ENCODE data around the gene CHST11.

The CHST11 gene

GRCh38 chr12:104662203-104662602 is 205.5 kb downstream of the CHST11 start:
- no peak for DNase-seq

- DNase-seq, result no peak
Measured at GRCh38 chr12:104662908-104663307, 206.2 kb downstream of the CHST11 start.

GRCh38 chr12:104664351-104664750 is 207.6 kb downstream of the CHST11 start:
- no peak for DNase-seq

- DNase-seq, result no peak
Measured at GRCh38 chr12:104665296-104665695, 208.5 kb downstream of the CHST11 start.

GRCh38 chr12:104667139-104667538 is 210.4 kb downstream of the CHST11 start:
- DNase-seq, result no peak

GRCh38 chr12:104668274-104668718 is 211.5 kb downstream of the CHST11 start:
- no peak for DNase-seq

- no peak for DNase-seq
Measured at GRCh38 chr12:104669089-104669721, 212.5 kb downstream of the CHST11 start.

GRCh38 chr12:104669851-104670337 is 213.1 kb downstream of the CHST11 start:
- no peak for DNase-seq

GRCh38 chr12:104670439-104671408 is 214.0 kb downstream of the CHST11 start:
- no peak for DNase-seq

- no peak for DNase-seq
Measured at GRCh38 chr12:104671409-104672095, 214.8 kb downstream of the CHST11 start.

GRCh38 chr12:104672096-104672445 is 215.3 kb downstream of the CHST11 start:
- DNase-seq, result no peak

- DNase-seq, result no peak
Measured at GRCh38 chr12:104672501-104673265, 215.9 kb downstream of the CHST11 start.

- no peak for DNase-seq
Measured at GRCh38 chr12:104673294-104673693, 216.5 kb downstream of the CHST11 start.

GRCh38 chr12:104673696-104674482 is 217.1 kb downstream of the CHST11 start:
- no peak for DNase-seq

GRCh38 chr12:104676636-104677035 is 219.9 kb downstream of the CHST11 start:
- no peak for DNase-seq

- DNase-seq, result no peak
Measured at GRCh38 chr12:104677441-104678089, 220.8 kb downstream of the CHST11 start.

GRCh38 chr12:104680070-104680469 is 223.3 kb downstream of the CHST11 start:
- no peak for DNase-seq

GRCh38 chr12:104680491-104680890 is 223.7 kb downstream of the CHST11 start:
- DNase-seq, result no peak

- no peak for DNase-seq
Measured at GRCh38 chr12:104681012-104681690, 224.4 kb downstream of the CHST11 start.

GRCh38 chr12:104682790-104683279 is 226.1 kb downstream of the CHST11 start:
- no peak for DNase-seq
